H1 (cell line): ENCODE results near the gene TMEM181. TPM values are rescaled to one million over a fixed set of nuclear protein-coding genes. Genes with fewer than 3 reads are reported as not detected.

Experiments
- GTF2F1 ChIP-seq: IDR thresholded peaks from 2 replicates; pipeline ENCODE4 v1.6.1; 2012; ENCODE audit warnings: low read depth, low read length, improper control_type of control experiment, borderline replicate concordance
- KDM4A ChIP-seq: IDR thresholded peaks from one replicate; pipeline ENCODE4 v1.7.1; 2012; ENCODE audit warnings: low read depth, mild to moderate bottlenecking, moderate library complexity, low read length, inconsistent platforms; ENCODE audit not compliant: severe bottlenecking
- KDM5A ChIP-seq: fragments of 200-600 bp; IDR thresholded peaks from 2 replicates; pipeline ENCODE4 v1.7.1; 2012; ENCODE audit warnings: mild to moderate bottlenecking, low read length, inconsistent platforms, mixed read lengths
- POLR2A ChIP-seq, 2 experiments: IDR thresholded peaks; 1 replicate in 1 of 2; 2 replicates in 1 of 2; pipeline ENCODE4 v1.6.1; 2011; ENCODE audit warnings: low read depth in 2 of 2, low read length in 2 of 2, mild to moderate bottlenecking in 2 of 2; ENCODE audit errors: control extremely low read depth in 1 of 2
- POU5F1 ChIP-seq: IDR thresholded peaks from 2 replicates; pipeline ENCODE4 v1.6.1; 2011; ENCODE audit warnings: low read depth, mild to moderate bottlenecking, low read length, moderate library complexity
- RBBP5 ChIP-seq: IDR thresholded peaks from 2 replicates; pipeline ENCODE4 v1.7.1; 2012; ENCODE audit warnings: low read depth, mild to moderate bottlenecking, inconsistent platforms, low read length, moderate library complexity, borderline replicate concordance
- TAF7 ChIP-seq: optimal IDR thresholded peaks from 2 replicates; pipeline ENCODE3; 2011; ENCODE audit warnings: low read depth, mild to moderate bottlenecking, inconsistent platforms, low read length, moderate library complexity, borderline replicate concordance
- TEAD4 ChIP-seq: IDR thresholded peaks from 2 replicates; pipeline ENCODE4 v1.6.1; 2012; ENCODE audit warnings: low read depth, low read length, inconsistent platforms, mixed read lengths
- polyA plus RNA-seq, 7 experiments: library from polyadenylated mRNA; depleted of rRNA in 3 of 7; stranded (reverse) in 5 of 7; unstranded in 2 of 7; fragments of >200 nt in 5 of 7; fragments of 200-250 nt in 2 of 7; gene quantifications; 1 replicate in 5 of 7; 2 replicates in 1 of 7; 4 replicates in 1 of 7; pipeline versions ENCODE4 v1.2.1 to v1.2.3, GENCODE V29; 2011 to 2013; ENCODE audit warnings: missing spikeins in 2 of 7, mixed read lengths in 2 of 7
- total RNA-seq: library from RNA; stranded (reverse); fragmentation: NEBNext Ultra II Directional; extraction: Animal tissue kit (Norgen Biotek cat#: 25700); gene quantifications from 2 replicates; pipeline ENCODE4 v1.2.1, GENCODE V29; 2021
- TF ChIP-seq, protein P1 (sequence below): fragments of 300-600 bp; sonication (generic); IDR thresholded peaks from 2 replicates; pipeline ENCODE4 v1.7.1; 2012; ENCODE audit warnings: low read length, moderate library complexity, mild to moderate bottlenecking, inconsistent platforms; ENCODE audit not compliant: insufficient replicate concordance

Gene TMEM181
- total and polyA plus RNA-seq, 2 of the 8 experiments (the other 6 are each of a cell fraction or from before 2014, with no cell fraction given), result 8.6 to 19.0 TPM

DNA sequence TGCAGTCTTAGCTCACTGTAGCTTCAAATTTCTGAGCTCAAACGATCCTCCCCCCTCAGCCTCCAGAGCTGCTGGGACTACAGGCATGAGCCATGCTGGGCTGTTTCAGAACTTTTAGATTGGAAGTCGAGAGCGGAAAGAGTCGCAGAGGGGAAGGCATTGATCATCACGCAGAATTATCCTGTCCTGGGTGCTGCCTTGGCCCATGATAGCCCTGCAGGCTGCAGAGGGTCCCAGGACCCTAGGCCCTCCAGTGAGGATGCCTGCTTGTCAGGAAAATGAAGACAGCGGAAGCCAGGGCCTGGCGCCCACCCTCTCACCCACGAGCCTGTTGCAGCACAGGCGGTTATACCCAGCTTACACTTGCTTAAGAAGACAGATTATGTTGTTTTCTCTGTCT is 9.1 kb downstream of the TMEM181 start (continued):
- TF ChIP-seq, protein P1, sequence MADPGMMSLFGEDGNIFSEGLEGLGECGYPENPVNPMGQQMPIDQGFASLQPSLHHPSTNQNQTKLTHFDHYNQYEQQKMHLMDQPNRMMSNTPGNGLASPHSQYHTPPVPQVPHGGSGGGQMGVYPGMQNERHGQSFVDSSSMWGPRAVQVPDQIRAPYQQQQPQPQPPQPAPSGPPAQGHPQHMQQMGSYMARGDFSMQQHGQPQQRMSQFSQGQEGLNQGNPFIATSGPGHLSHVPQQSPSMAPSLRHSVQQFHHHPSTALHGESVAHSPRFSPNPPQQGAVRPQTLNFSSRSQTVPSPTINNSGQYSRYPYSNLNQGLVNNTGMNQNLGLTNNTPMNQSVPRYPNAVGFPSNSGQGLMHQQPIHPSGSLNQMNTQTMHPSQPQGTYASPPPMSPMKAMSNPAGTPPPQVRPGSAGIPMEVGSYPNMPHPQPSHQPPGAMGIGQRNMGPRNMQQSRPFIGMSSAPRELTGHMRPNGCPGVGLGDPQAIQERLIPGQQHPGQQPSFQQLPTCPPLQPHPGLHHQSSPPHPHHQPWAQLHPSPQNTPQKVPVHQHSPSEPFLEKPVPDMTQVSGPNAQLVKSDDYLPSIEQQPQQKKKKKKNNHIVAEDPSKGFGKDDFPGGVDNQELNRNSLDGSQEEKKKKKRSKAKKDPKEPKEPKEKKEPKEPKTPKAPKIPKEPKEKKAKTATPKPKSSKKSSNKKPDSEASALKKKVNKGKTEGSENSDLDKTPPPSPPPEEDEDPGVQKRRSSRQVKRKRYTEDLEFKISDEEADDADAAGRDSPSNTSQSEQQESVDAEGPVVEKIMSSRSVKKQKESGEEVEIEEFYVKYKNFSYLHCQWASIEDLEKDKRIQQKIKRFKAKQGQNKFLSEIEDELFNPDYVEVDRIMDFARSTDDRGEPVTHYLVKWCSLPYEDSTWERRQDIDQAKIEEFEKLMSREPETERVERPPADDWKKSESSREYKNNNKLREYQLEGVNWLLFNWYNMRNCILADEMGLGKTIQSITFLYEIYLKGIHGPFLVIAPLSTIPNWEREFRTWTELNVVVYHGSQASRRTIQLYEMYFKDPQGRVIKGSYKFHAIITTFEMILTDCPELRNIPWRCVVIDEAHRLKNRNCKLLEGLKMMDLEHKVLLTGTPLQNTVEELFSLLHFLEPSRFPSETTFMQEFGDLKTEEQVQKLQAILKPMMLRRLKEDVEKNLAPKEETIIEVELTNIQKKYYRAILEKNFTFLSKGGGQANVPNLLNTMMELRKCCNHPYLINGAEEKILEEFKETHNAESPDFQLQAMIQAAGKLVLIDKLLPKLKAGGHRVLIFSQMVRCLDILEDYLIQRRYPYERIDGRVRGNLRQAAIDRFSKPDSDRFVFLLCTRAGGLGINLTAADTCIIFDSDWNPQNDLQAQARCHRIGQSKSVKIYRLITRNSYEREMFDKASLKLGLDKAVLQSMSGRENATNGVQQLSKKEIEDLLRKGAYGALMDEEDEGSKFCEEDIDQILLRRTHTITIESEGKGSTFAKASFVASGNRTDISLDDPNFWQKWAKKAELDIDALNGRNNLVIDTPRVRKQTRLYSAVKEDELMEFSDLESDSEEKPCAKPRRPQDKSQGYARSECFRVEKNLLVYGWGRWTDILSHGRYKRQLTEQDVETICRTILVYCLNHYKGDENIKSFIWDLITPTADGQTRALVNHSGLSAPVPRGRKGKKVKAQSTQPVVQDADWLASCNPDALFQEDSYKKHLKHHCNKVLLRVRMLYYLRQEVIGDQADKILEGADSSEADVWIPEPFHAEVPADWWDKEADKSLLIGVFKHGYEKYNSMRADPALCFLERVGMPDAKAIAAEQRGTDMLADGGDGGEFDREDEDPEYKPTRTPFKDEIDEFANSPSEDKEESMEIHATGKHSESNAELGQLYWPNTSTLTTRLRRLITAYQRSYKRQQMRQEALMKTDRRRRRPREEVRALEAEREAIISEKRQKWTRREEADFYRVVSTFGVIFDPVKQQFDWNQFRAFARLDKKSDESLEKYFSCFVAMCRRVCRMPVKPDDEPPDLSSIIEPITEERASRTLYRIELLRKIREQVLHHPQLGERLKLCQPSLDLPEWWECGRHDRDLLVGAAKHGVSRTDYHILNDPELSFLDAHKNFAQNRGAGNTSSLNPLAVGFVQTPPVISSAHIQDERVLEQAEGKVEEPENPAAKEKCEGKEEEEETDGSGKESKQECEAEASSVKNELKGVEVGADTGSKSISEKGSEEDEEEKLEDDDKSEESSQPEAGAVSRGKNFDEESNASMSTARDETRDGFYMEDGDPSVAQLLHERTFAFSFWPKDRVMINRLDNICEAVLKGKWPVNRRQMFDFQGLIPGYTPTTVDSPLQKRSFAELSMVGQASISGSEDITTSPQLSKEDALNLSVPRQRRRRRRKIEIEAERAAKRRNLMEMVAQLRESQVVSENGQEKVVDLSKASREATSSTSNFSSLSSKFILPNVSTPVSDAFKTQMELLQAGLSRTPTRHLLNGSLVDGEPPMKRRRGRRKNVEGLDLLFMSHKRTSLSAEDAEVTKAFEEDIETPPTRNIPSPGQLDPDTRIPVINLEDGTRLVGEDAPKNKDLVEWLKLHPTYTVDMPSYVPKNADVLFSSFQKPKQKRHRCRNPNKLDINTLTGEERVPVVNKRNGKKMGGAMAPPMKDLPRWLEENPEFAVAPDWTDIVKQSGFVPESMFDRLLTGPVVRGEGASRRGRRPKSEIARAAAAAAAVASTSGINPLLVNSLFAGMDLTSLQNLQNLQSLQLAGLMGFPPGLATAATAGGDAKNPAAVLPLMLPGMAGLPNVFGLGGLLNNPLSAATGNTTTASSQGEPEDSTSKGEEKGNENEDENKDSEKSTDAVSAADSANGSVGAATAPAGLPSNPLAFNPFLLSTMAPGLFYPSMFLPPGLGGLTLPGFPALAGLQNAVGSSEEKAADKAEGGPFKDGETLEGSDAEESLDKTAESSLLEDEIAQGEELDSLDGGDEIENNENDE, result no peak
- TF ChIP-seq RBBP5 (no peak), TAF7 (no peak), TEAD4 (no peak), KDM4A (no peak), POU5F1 (no peak), GTF2F1 (no peak), POLR2A (IDR thresholded peaks at IDR 0.05; ENCODE audit: control extremely low read depth in 1 of 2, low read depth in 2 of 2, low read length in 2 of 2) (no peak), KDM5A (no peak)
